Measurements from ENCODE around the gene ADAM12. TPM values are rescaled to one million over a fixed set of nuclear protein-coding genes. Genes with fewer than 3 reads are reported as not detected.
"Not testable (repeated sequence)": the region's sequence is repeated elsewhere in the genome, so short reads cannot be mapped to it uniquely, and the experiment has no call there.

The ADAM12 gene
- polyA plus RNA-seq, 4 donors = 0.45 to 0.87 TPM; not detected in 2

- H3K4me1 ChIP-seq (ENCODE audit: control insufficient read depth in 3 of 3, insufficient read depth in 2 of 3, low read depth in 1 of 3, low read length in 2 of 3) = no peaks in the 10 kb centered on the region
- no peak for FAIRE-seq
- 68 to 73% (median 72%) methylated on average over 8 of the region's 8 CpGs for WGBS, 3 donors
Observed at GRCh38 chr10:126250527-126251310, 137.6 kb downstream of the ADAM12 start.

DNA sequence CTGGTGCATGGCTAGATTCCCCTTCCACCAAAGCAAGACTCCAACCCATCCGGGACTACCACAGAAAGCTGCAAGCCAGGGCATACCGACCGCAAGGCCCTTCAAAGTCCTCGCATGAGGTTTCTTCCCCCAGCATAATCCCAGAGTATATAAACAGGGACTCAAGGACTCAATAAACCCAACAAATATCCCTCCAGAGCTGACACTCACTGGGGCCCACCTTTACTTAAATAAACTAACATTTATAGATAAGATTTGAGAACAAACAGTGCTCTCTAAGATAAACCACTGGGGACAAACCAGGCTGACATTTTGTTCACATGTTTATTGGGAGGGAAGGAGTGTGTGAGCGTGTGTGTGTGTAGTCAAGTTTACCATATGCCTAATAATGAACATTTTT, 138.2 kb downstream of the ADAM12 start:
- Histone ChIP-seq H3K27me3 (ENCODE audit: control insufficient read depth in 3 of 3, insufficient read depth in 3 of 3, low read length in 3 of 3) (peaks cover 0 to 3% (median 0%) of the 10 kb centered on the region in 3 donors), H3K9me3 (ENCODE audit: control insufficient read depth in 2 of 2, insufficient read depth in 1 of 2, low read depth in 1 of 2, low read length in 1 of 2) (no peaks in the 10 kb centered on the region), H3K36me3 (ENCODE audit: control insufficient read depth in 3 of 3, insufficient read depth in 2 of 3, low read depth in 1 of 3, low read length in 3 of 3) (no peaks in the 10 kb centered on the region), H3K27ac (ENCODE audit: low read depth in 1 of 3, low read length in 2 of 3) (no peak overlapping the region), H3K4me1 (ENCODE audit: control insufficient read depth in 3 of 3, insufficient read depth in 2 of 3, low read depth in 1 of 3, low read length in 2 of 3) (no peaks in the 10 kb centered on the region), H3K4me3 (ENCODE audit: low read depth in 1 of 3, low read length in 3 of 3) (no peak overlapping the region)
- WGBS, 3 donors = 34 to 50% (median 38%) methylated on average over 5 of the region's 5 CpGs
- DNase-seq (no peak), FAIRE-seq (no peak)

More at GRCh38 chr10:126250527-126251310, 137.6 kb downstream of the ADAM12 start:
- Histone ChIP-seq H3K9me3 (ENCODE audit: control insufficient read depth in 2 of 2, insufficient read depth in 1 of 2, low read depth in 1 of 2, low read length in 1 of 2) (no peaks in the 10 kb centered on the region), H3K36me3 (ENCODE audit: control insufficient read depth in 3 of 3, insufficient read depth in 2 of 3, low read depth in 1 of 3, low read length in 3 of 3) (no peaks in the 10 kb centered on the region), H3K27me3 (ENCODE audit: control insufficient read depth in 3 of 3, insufficient read depth in 3 of 3, low read length in 3 of 3) (peaks cover 0 to 3% (median 0%) of the 10 kb centered on the region in 3 donors), H3K4me3 (ENCODE audit: low read depth in 1 of 3, low read length in 3 of 3) (no peak overlapping the region), H3K27ac (ENCODE audit: low read depth in 1 of 3, low read length in 2 of 3) (no peak overlapping the region)
- no peak for DNase-seq

- Histone ChIP-seq H3K27me3 (ENCODE audit: control insufficient read depth in 3 of 3, insufficient read depth in 3 of 3, low read length in 3 of 3) (peaks cover 0 to 3% (median 0%) of the 10 kb centered on the region in 3 donors), H3K9me3 (ENCODE audit: control insufficient read depth in 2 of 2, insufficient read depth in 1 of 2, low read depth in 1 of 2, low read length in 1 of 2) (no peaks in the 10 kb centered on the region), H3K36me3 (ENCODE audit: control insufficient read depth in 3 of 3, insufficient read depth in 2 of 3, low read depth in 1 of 3, low read length in 3 of 3) (no peaks in the 10 kb centered on the region), H3K4me3 (ENCODE audit: low read depth in 1 of 3, low read length in 3 of 3) (no peak overlapping the region), H3K27ac (ENCODE audit: low read depth in 1 of 3, low read length in 2 of 3) (no peak overlapping the region), H3K4me1 (ENCODE audit: control insufficient read depth in 3 of 3, insufficient read depth in 2 of 3, low read depth in 1 of 3, low read length in 2 of 3) (no peaks in the 10 kb centered on the region)
- FAIRE-seq (no peak), DNase-seq (peak; percentile 2 to 7)
- 44 to 54% (median 50%) methylated on average over 11 of the region's 11 CpGs for WGBS, 3 donors
Observed at GRCh38 chr10:126247446-126247975, 140.8 kb downstream of the ADAM12 start.

DNA sequence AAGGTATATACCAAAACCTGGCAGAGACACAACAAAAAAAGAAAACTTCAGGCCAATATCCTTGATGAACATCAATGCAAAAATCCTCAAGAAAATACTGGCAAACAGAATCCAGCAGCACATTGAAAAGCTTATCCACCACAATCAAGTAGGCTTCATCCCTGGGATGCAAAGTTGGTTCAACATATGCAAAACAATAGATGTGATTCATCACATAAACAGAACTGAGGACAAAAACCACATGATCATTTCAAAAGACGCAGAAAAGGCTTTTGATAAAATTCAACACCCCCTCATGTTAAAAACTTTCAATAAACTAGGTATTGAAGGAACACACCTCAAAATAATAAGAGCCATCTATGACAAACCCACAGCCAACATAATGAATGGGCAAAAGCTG, 141.9 kb downstream of the ADAM12 start:
- H3K9me3 ChIP-seq (ENCODE audit: control insufficient read depth in 2 of 2, insufficient read depth in 1 of 2, low read depth in 1 of 2, low read length in 1 of 2); H3K27me3 ChIP-seq (ENCODE audit: control insufficient read depth in 3 of 3, insufficient read depth in 3 of 3, low read length in 3 of 3); FAIRE-seq; H3K27ac ChIP-seq (ENCODE audit: low read depth in 1 of 3, low read length in 2 of 3); H3K4me3 ChIP-seq (ENCODE audit: low read depth in 1 of 3, low read length in 3 of 3); H3K4me1 ChIP-seq (ENCODE audit: control insufficient read depth in 3 of 3, insufficient read depth in 2 of 3, low read depth in 1 of 3, low read length in 2 of 3); H3K36me3 ChIP-seq (ENCODE audit: control insufficient read depth in 3 of 3, insufficient read depth in 2 of 3, low read depth in 1 of 3, low read length in 3 of 3); DNase-seq: not testable (repeated sequence)
- WGBS, 3 donors = 84 to 86% (median 85%) methylated on average over 1 of the region's 1 CpG

DNA sequence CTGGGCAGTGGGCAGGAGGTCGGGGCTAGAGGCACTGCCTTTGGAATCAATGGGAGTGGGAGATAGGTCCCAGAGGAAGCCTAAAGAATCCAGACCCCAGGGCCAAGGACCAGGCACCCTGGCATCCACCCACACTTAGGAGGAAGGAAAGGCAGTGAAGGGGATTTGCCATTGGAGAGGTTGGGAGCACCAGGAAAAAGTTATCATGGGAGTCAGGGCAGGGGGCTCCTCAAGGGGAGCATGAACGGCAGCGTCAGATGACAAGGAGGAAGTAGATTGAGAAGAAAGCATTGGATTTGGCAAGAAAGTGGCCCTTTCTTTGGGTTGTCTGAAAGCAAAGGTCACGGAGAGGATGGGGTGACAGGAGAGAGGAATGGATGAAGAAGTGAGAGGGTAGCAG, 142.8 kb downstream of the ADAM12 start:
- 72 to 82% (median 73%) methylated on average over 4 of the region's 4 CpGs for WGBS, 3 donors

GRCh38 chr10:126243971-126244370, 144.3 kb downstream of the ADAM12 start:
- H3K27ac ChIP-seq (ENCODE audit: low read depth in 1 of 3, low read length in 2 of 3) = no peak overlapping the region
- DNase-seq (no peak), FAIRE-seq (no peak)
- H3K36me3 ChIP-seq (ENCODE audit: control insufficient read depth in 3 of 3, insufficient read depth in 2 of 3, low read depth in 1 of 3, low read length in 3 of 3) = no peaks in the 10 kb centered on the region
- no peak overlapping the region for H3K4me3 ChIP-seq (ENCODE audit: low read depth in 1 of 3, low read length in 3 of 3)
- WGBS, 3 donors = 79 to 90% (median 87%) methylated on average over 5 of the region's 5 CpGs
- no peaks in the 10 kb centered on the region for H3K4me1 ChIP-seq (ENCODE audit: control insufficient read depth in 3 of 3, insufficient read depth in 2 of 3, low read depth in 1 of 3, low read length in 2 of 3)
- H3K9me3 ChIP-seq (ENCODE audit: control insufficient read depth in 2 of 2, insufficient read depth in 1 of 2, low read depth in 1 of 2, low read length in 1 of 2) = no peaks in the 10 kb centered on the region
- H3K27me3 ChIP-seq (ENCODE audit: control insufficient read depth in 3 of 3, insufficient read depth in 3 of 3, low read length in 3 of 3) = no peaks in the 10 kb centered on the region

More for the DNA sequence above, 142.8 kb downstream of the ADAM12 start:
- Histone ChIP-seq H3K27ac (ENCODE audit: low read depth in 1 of 3, low read length in 2 of 3) (no peak overlapping the region), H3K27me3 (ENCODE audit: control insufficient read depth in 3 of 3, insufficient read depth in 3 of 3, low read length in 3 of 3) (no peaks in the 10 kb centered on the region), H3K36me3 (ENCODE audit: control insufficient read depth in 3 of 3, insufficient read depth in 2 of 3, low read depth in 1 of 3, low read length in 3 of 3) (no peaks in the 10 kb centered on the region), H3K4me1 (ENCODE audit: control insufficient read depth in 3 of 3, insufficient read depth in 2 of 3, low read depth in 1 of 3, low read length in 2 of 3) (no peaks in the 10 kb centered on the region), H3K9me3 (ENCODE audit: control insufficient read depth in 2 of 2, insufficient read depth in 1 of 2, low read depth in 1 of 2, low read length in 1 of 2) (no peaks in the 10 kb centered on the region), H3K4me3 (ENCODE audit: low read depth in 1 of 3, low read length in 3 of 3) (no peak overlapping the region)
- no peak for FAIRE-seq
- DNase-seq = no peak

DNA sequence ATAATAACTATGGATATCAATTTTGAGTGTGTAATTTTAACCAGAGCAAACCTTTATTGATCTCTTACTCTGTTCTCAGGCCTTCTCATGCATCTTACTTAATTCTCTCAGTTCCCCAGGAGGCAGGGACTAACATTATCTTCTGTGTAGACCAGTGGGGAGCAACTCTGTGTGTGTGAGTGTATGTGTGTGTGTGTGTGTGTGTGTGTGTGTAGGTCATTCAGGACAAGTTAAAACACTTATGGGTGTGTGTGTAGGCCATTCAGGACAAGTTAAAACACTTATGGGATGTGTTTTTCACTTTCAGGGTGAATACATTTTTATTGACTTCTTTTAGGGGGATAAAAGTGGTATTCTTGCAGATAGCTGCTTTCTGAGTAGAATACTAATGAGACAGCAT, 145.0 kb downstream of the ADAM12 start:
- FAIRE-seq (no peak), DNase-seq (no peak)
- no peak overlapping the region for H3K4me3 ChIP-seq (ENCODE audit: low read depth in 1 of 3, low read length in 3 of 3)
- no peaks in the 10 kb centered on the region for H3K36me3 ChIP-seq (ENCODE audit: control insufficient read depth in 3 of 3, insufficient read depth in 2 of 3, low read depth in 1 of 3, low read length in 3 of 3)
- no peaks in the 10 kb centered on the region for H3K9me3 ChIP-seq (ENCODE audit: control insufficient read depth in 2 of 2, insufficient read depth in 1 of 2, low read depth in 1 of 2, low read length in 1 of 2)
- no peak overlapping the region for H3K27ac ChIP-seq (ENCODE audit: low read depth in 1 of 3, low read length in 2 of 3)
- H3K27me3 ChIP-seq (ENCODE audit: control insufficient read depth in 3 of 3, insufficient read depth in 3 of 3, low read length in 3 of 3) = no peaks in the 10 kb centered on the region
- no peaks in the 10 kb centered on the region for H3K4me1 ChIP-seq (ENCODE audit: control insufficient read depth in 3 of 3, insufficient read depth in 2 of 3, low read depth in 1 of 3, low read length in 2 of 3)

DNA sequence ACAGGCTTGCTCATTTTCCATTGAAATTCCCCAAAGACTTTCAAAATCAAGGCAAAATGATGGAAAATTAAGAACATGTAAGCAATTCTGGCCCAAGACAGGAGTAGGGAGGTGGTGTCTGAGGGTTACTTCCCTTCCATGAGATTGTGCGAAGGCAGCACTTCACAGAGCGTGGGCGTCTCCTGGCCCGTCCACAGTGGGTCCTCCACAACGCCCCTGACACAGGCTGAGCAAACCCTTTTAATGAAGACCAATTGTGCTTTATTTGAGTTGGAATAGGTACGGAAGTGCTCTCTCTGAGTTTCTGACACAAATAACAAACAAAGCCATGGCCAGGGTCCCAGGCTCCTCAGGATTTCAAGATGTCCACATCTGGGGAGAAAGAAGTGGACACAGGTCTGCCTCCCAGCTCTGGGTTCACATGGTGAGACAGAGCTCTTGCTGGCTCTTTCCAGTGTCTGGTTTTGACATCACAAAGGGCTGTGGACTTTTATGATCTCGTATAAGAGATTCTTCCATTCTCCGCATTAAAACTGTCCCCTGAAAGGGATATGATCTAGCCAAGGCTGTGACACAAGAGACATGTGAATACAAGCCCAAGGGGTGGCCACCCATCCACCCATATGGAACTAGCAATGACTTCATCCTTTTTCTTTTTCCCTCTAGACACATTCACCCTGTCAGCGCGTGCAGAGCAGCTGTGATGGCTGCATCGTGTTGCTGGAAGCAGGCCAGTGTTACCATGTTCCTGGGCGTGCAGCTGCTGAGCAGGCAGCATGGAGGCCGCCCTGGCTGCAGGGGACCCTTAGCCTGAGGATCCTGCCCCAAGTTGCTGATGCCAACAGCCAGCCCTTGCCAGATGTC, 145.6 kb downstream of the ADAM12 start:
- Histone ChIP-seq H3K27ac (ENCODE audit: low read depth in 1 of 3, low read length in 2 of 3) (peak overlapping the region in 1 of 3 donors; percentile 38), H3K27me3 (ENCODE audit: control insufficient read depth in 3 of 3, insufficient read depth in 3 of 3, low read length in 3 of 3) (no peaks in the 10 kb centered on the region), H3K4me1 (ENCODE audit: control insufficient read depth in 3 of 3, insufficient read depth in 2 of 3, low read depth in 1 of 3, low read length in 2 of 3) (no peaks in the 10 kb centered on the region), H3K9me3 (ENCODE audit: control insufficient read depth in 2 of 2, insufficient read depth in 1 of 2, low read depth in 1 of 2, low read length in 1 of 2) (no peaks in the 10 kb centered on the region), H3K36me3 (ENCODE audit: control insufficient read depth in 3 of 3, insufficient read depth in 2 of 3, low read depth in 1 of 3, low read length in 3 of 3) (no peaks in the 10 kb centered on the region), H3K4me3 (ENCODE audit: low read depth in 1 of 3, low read length in 3 of 3) (no peak overlapping the region)
- peak; percentile 6 to 28 for DNase-seq
- 61 to 74% (median 69%) methylated on average over 13 of the region's 13 CpGs for WGBS, 3 donors
- no peak for FAIRE-seq
